Muscle layer of duodenum (tissue), 2 donors: ENCODE results near the gene ACYP2.

Experiments used
- H3K27ac ChIP-seq: one replicate; pipeline ENCODE4 v1.7.0; 2013; ENCODE audit warnings: mild to moderate bottlenecking, low read length
- H3K27me3 ChIP-seq: one replicate; pipeline ENCODE4 v1.7.0; 2013; ENCODE audit warnings: low read depth, mild to moderate bottlenecking, control low read depth, low read length
- H3K36me3 ChIP-seq, 2 donors: one replicate each; pipeline ENCODE4 v1.7.0; 2013; ENCODE audit warnings: low read length in 2 of 2, control low read depth in 1 of 2, mild to moderate bottlenecking in 1 of 2; ENCODE audit not compliant: insufficient read depth in 2 of 2, control insufficient read depth in 1 of 2
- H3K4me1 ChIP-seq, 2 donors: one replicate each; pipeline ENCODE4 v1.7.0; 2013; ENCODE audit warnings: low read length in 2 of 2, mild to moderate bottlenecking in 2 of 2, control low read depth in 1 of 2, moderate library complexity in 1 of 2; ENCODE audit not compliant: insufficient read depth in 2 of 2, control insufficient read depth in 1 of 2
- H3K4me3 ChIP-seq, 2 donors: one replicate each; pipeline ENCODE4 v1.7.0; 2013; ENCODE audit warnings: low read length in 2 of 2, low read depth in 1 of 2, mild to moderate bottlenecking in 1 of 2
- H3K9me3 ChIP-seq, 2 donors: one replicate each; pipeline ENCODE4 v1.7.0; 2013; ENCODE audit warnings: low read length in 2 of 2, control low read depth in 1 of 2, mild to moderate bottlenecking in 1 of 2; ENCODE audit not compliant: control insufficient read depth in 1 of 2
- donor health status: healthy.

Gene ACYP2

GRCh38 chr2:54166121-54166773 lies 50.8 kb downstream of the ACYP2 start:
- no peaks in the 10 kb centered on the region for H3K27me3 ChIP-seq
- no peaks in the 10 kb centered on the region for H3K36me3 ChIP-seq
- H3K4me1 ChIP-seq, result peaks cover 0 to 6% of the 10 kb centered on the region in 2 donors
- H3K27ac ChIP-seq, result no peak overlapping the region
- H3K4me3 ChIP-seq, result no peak overlapping the region
- no peaks in the 10 kb centered on the region for H3K9me3 ChIP-seq

DNA sequence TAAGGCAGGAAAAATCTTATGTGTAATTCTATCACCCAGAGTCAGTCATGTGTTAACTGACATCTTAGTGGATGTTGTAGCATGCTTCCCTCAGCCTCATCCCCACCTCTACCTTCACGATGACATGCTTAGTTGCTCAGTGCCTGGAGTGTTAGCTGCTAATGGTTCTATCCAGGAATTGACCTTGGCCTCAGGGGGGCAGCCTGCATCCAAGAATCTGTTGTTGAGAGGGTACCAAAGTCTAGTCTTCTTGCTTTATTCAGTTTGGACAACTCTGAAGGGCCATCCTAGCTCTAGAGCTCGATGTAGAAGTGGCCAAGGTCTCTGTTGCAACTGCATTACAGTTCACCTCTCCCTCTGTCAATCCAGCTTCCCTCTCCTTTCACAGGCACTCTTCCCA lies 61.2 kb downstream of the ACYP2 start:
- H3K4me3 ChIP-seq, result no peak overlapping the region

DNA sequence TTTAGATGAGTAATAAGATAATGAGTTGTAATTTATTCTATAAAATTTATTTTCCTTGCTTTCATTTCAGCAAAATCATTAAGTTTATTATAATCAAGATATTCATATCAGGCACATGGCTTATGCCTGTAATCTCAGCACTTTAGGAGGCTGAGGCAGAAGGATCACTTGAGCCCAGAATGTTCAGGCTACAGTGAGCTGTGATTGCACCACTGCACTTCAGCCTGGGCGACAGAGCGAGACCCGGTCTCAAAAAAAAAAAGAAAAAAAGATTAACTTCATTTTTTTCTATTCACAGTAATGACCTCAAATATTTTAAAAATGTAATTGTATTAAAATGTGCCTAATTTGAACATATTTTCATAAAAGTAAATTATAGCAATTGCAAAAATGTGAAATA lies 67.9 kb downstream of the ACYP2 start:
- Histone ChIP-seq H3K36me3 (peaks cover 0 to 4% of the 10 kb centered on the region in 2 donors), H3K27ac (no peak overlapping the region), H3K27me3 (no peaks in the 10 kb centered on the region), H3K4me3 (no peak overlapping the region), H3K9me3 (no peaks in the 10 kb centered on the region), H3K4me1 (peaks cover 0 to 6% of the 10 kb centered on the region in 2 donors)

More for the DNA sequence above, 61.2 kb downstream of the ACYP2 start:
- Histone ChIP-seq H3K9me3 (no peaks in the 10 kb centered on the region), H3K36me3 (no peaks in the 10 kb centered on the region), H3K27me3 (no peaks in the 10 kb centered on the region), H3K27ac (no peak overlapping the region), H3K4me1 (no peaks in the 10 kb centered on the region)

DNA sequence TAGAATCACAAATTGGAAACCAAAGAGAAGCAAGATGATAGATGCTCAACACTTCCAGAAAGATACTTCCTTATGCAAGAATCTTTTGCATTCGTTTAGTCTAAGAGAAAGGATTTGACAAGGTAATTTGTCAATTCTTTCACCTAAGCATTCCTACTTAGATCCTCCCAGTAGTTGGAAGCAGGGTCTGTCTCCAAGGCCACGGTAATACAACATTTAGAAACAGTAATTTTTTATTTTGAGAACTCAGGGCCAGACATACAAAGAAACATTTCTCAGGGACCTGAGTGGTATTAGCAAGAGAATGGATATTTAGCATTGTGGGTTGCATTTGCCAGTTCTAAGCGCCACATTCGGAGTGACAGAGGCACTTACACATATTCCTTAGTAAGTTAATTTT lies 68.6 kb downstream of the ACYP2 start:
- Histone ChIP-seq H3K9me3 (no peaks in the 10 kb centered on the region), H3K27ac (no peak overlapping the region)

GRCh38 chr2:54185105-54185504 lies 69.7 kb downstream of the ACYP2 start:
- peaks cover 0 to 4% of the 10 kb centered on the region in 2 donors for H3K36me3 ChIP-seq
- no peaks in the 10 kb centered on the region for H3K9me3 ChIP-seq
- H3K27me3 ChIP-seq, result no peaks in the 10 kb centered on the region
- H3K27ac ChIP-seq, result no peak overlapping the region
- no peak overlapping the region for H3K4me3 ChIP-seq
- peaks cover 0 to 6% of the 10 kb centered on the region in 2 donors for H3K4me1 ChIP-seq

More for the DNA sequence above, 68.6 kb downstream of the ACYP2 start:
- peaks cover 0 to 4% of the 10 kb centered on the region in 2 donors for H3K36me3 ChIP-seq
- H3K4me1 ChIP-seq, result peaks cover 0 to 6% of the 10 kb centered on the region in 2 donors
- no peak overlapping the region for H3K4me3 ChIP-seq
- no peaks in the 10 kb centered on the region for H3K27me3 ChIP-seq

GRCh38 chr2:54187331-54187730 lies 71.9 kb downstream of the ACYP2 start:
- H3K27me3 ChIP-seq, result no peaks in the 10 kb centered on the region
- H3K4me3 ChIP-seq, result no peak overlapping the region
- H3K27ac ChIP-seq, result no peak overlapping the region
- no peaks in the 10 kb centered on the region for H3K9me3 ChIP-seq
- H3K36me3 ChIP-seq, result peaks cover 0 to 4% of the 10 kb centered on the region in 2 donors
- peaks cover 0 to 6% of the 10 kb centered on the region in 2 donors for H3K4me1 ChIP-seq

GRCh38 chr2:54189539-54189938 lies 74.1 kb downstream of the ACYP2 start:
- Histone ChIP-seq H3K4me1 (peaks cover 0 to 6% of the 10 kb centered on the region in 2 donors), H3K27ac (no peak overlapping the region), H3K27me3 (no peaks in the 10 kb centered on the region), H3K4me3 (no peak overlapping the region), H3K9me3 (no peaks in the 10 kb centered on the region), H3K36me3 (peaks cover 0 to 4% of the 10 kb centered on the region in 2 donors)

DNA sequence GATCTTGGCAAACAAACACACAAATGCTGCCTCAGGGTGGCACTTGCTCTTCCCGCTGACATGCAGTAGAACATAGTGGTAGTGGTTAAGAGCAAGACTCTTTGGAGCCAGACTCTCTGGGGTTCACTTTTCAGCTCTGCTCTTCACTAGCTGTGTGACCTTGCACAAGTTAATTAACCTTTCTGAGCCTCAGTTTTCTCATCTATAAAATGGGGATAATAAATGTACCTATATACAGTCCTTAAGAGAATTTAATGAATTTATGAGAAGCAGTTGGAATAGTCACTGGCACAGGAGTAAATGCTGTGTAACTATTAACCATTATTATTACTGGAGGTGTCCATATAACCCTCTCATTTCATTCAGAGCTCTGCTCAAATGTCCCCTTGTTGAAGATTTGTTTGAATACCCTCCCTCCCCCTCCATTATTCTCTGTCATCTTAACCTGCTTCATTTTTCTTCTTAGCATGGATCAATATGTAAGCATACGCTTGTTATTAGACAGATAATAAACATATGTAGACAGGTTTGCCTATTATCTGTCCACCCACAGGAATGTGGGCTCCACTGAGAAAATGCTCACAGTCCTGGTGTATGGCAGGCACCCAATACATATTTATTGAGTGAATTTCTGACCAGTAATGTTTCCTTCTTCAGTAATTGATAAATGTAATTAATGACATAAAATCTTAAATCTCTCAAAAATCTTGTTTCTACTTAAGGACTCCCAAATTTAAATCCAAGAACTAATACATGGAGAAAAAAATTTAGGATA lies 76.1 kb downstream of the ACYP2 start:
- no peaks in the 10 kb centered on the region for H3K27me3 ChIP-seq
- H3K9me3 ChIP-seq, result no peaks in the 10 kb centered on the region
- H3K4me3 ChIP-seq, result no peak overlapping the region
- H3K27ac ChIP-seq, result no peak overlapping the region
- peaks cover 0 to 4% of the 10 kb centered on the region in 2 donors for H3K36me3 ChIP-seq
- H3K4me1 ChIP-seq, result no peaks in the 10 kb centered on the region

GRCh38 chr2:54194761-54195750 lies 79.6 kb downstream of the ACYP2 start:
- H3K9me3 ChIP-seq, result no peaks in the 10 kb centered on the region
- no peak overlapping the region for H3K27ac ChIP-seq
- H3K27me3 ChIP-seq, result no peaks in the 10 kb centered on the region
- H3K36me3 ChIP-seq, result no peaks in the 10 kb centered on the region
- no peak overlapping the region for H3K4me3 ChIP-seq
- H3K4me1 ChIP-seq, result no peaks in the 10 kb centered on the region

DNA sequence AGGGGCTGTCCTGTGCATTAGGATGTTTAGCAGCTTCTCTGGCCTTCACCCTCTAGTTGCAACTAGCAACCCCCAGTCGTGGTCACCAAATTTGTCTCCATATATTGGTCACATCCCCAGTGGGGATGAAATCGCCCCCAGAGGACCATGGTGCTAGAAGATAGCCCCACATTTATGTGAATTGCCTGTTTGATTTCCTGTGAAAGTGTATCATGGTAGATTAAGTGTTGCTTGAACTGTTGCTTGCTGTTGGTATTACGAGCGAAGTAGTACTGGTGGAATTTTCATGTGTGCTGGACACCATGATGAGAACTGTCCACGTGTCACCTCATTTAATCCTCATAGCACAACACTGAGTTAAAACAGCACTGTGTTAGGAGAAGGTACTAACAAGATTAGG lies 81.2 kb downstream of the ACYP2 start:
- no peaks in the 10 kb centered on the region for H3K27me3 ChIP-seq

DNA sequence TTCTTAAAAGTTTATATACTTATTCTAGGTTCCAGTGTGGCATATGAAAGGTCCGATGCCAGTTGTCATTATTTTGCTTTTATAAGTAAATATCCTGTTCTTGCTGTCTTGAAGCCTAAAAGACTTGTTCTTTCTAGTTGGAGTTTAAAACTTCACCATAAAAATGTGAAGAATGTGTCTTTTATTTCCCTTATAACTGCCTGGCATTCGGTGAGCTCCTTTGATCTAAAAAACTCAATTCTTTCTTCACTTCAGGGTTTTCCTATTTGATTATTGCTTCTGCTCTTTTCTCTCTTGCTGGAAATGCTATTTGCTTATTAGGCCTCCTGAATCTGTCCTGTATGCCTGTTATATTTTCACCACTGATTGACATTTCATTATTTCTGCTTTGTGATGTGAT lies 89.1 kb downstream of the ACYP2 start:
- Histone ChIP-seq H3K27ac (no peak overlapping the region), H3K36me3 (no peaks in the 10 kb centered on the region), H3K9me3 (no peaks in the 10 kb centered on the region), H3K4me1 (peaks cover 8 to 11% of the 10 kb centered on the region in 2 donors), H3K27me3 (no peaks in the 10 kb centered on the region), H3K4me3 (no peak overlapping the region)

More for the DNA sequence above, 81.2 kb downstream of the ACYP2 start:
- H3K4me3 ChIP-seq, result no peak overlapping the region
- H3K4me1 ChIP-seq, result no peaks in the 10 kb centered on the region
- H3K27ac ChIP-seq, result no peak overlapping the region
- no peaks in the 10 kb centered on the region for H3K9me3 ChIP-seq
- no peaks in the 10 kb centered on the region for H3K36me3 ChIP-seq
